Measurements from ENCODE around the gene HEATR1.

DNA sequence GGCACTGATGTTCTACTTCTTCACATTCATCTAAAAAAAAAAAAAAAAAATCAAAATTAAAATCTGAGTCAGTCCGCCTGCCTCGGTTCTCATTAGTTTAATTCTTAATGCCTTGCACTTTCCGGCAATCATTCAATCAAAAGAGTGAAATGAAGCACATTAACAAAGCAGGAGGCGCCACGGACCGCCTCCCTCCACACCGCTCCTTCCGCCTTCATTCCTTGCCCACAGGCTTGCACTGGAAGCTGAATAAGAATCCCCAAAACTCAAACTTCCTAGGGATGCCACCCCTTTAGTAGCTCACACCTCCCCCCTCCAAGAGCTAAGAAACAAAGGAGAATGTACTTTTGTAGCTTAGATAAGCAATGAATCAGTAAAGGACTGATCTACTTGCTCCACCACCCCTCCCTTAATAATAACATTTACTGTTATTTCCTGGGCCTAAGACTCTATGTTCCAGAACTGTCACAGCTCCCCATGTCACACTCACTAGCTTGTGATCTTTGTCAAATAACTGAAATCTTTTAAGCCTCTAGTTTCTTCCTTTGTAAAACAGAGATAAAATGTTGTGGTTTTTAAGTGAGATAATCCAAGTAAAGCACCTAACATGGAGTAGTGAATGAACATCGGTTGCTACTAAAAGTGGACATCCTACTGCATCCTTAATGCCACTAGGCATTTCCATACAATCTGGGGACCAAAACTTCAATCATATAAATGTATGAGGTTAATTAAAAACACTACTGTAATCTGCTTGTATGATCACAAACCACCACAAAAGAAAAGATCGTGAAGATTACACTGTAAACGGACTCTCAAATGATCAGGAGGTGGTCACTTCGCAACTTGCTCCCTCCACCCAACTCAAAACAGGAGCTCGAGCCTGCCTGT lies 53.1 kb downstream of the HEATR1 start:
- TF ChIP-seq, protein P1, sequence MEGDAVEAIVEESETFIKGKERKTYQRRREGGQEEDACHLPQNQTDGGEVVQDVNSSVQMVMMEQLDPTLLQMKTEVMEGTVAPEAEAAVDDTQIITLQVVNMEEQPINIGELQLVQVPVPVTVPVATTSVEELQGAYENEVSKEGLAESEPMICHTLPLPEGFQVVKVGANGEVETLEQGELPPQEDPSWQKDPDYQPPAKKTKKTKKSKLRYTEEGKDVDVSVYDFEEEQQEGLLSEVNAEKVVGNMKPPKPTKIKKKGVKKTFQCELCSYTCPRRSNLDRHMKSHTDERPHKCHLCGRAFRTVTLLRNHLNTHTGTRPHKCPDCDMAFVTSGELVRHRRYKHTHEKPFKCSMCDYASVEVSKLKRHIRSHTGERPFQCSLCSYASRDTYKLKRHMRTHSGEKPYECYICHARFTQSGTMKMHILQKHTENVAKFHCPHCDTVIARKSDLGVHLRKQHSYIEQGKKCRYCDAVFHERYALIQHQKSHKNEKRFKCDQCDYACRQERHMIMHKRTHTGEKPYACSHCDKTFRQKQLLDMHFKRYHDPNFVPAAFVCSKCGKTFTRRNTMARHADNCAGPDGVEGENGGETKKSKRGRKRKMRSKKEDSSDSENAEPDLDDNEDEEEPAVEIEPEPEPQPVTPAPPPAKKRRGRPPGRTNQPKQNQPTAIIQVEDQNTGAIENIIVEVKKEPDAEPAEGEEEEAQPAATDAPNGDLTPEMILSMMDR (IDR thresholded peaks at IDR 0.05; ENCODE audit: low read depth, low read length, poor library complexity, severe bottlenecking): no peak
- TF ChIP-seq EZH2phosphoT487 (IDR thresholded peaks at IDR 0.05; ENCODE audit: borderline replicate concordance, low read length): no peak
